ENCODE measurements around the gene ARRDC3.

Gene ARRDC3

GRCh38 chr5:91424638-91425436, 41.7 kb upstream of the ARRDC3 start:
- Histone ChIP-seq H3K27ac (ENCODE audit: extremely low read depth, low read depth, low read length) (no peak overlapping the region), H3K4me1 (ENCODE audit: control insufficient read depth, insufficient read depth, low read length) (no peaks in the 10 kb centered on the region; the same call in 1 of the 2 replicates), H3K9me3 (ENCODE audit: control insufficient read depth, insufficient read depth, low read depth, low read length) (no peaks in the 10 kb centered on the region), H3K36me3 (ENCODE audit: control insufficient read depth in 2 of 2, insufficient read depth in 1 of 2, low read length in 2 of 2) (no peaks in the 10 kb centered on the region), H3K4me3 (ENCODE audit: low read depth, low read length) (no peak overlapping the region)
- CTCF ChIA-PET, result no interaction called here
- POLR2A ChIA-PET, result no interaction called here
- TF ChIP-seq ZNF423 (tag by site-specific recombination; IDR thresholded peaks at IDR 0.05), result 0 out of 2 replicates have a peak, but pooled peaks have one; percentile 24
- no peak for TF ChIP-seq ZNF138 (tag by site-specific recombination; IDR thresholded peaks at IDR 0.05; ENCODE audit: borderline replicate concordance)
- TF ChIP-seq ZNF626 (tag by site-specific recombination; IDR thresholded peaks at IDR 0.05), result no peak
- TF ChIP-seq ZNF341 (tag by site-specific recombination; IDR thresholded peaks at IDR 0.05; ENCODE audit: low read depth), result no peak
- TF ChIP-seq ZIC2 (tag by site-specific recombination; IDR thresholded peaks at IDR 0.05), result peak; percentile 75

- Histone ChIP-seq H3K4me3 (ENCODE audit: low read depth, low read length) (no peak overlapping the region), H3K36me3 (ENCODE audit: control insufficient read depth in 2 of 2, insufficient read depth in 1 of 2, low read length in 2 of 2) (no peaks in the 10 kb centered on the region), H3K4me1 (ENCODE audit: control insufficient read depth, insufficient read depth, low read length) (no peaks in the 10 kb centered on the region; the same call in 1 of the 2 replicates), H3K9me3 (ENCODE audit: control insufficient read depth, insufficient read depth, low read depth, low read length) (no peaks in the 10 kb centered on the region), H3K27ac (ENCODE audit: extremely low read depth, low read depth, low read length) (no peak overlapping the region)
- ChIA-PET POLR2A (no interaction called here), CTCF (interaction anchor here (0.7 to 1.5 kb wide), 3 partner anchors 16 to 559 kb away, joined by 4 to 7 read pairs (median 6); no protein-coding TSS in a partner anchor)
- TF ChIP-seq ZNF449 (tag by site-specific recombination; IDR thresholded peaks at IDR 0.05), result no peak
- TF ChIP-seq ZNF76 (tag by site-specific recombination; IDR thresholded peaks at IDR 0.05; ENCODE audit: borderline replicate concordance, low read depth), result no peak
- no peak for TF ChIP-seq ZNF18 (tag by site-specific recombination; IDR thresholded peaks at IDR 0.05)
- TF ChIP-seq ZBTB1 (tag by site-specific recombination; IDR thresholded peaks at IDR 0.05), result no peak
- no peak for TF ChIP-seq ZNF157 (tag by site-specific recombination; IDR thresholded peaks at IDR 0.05)
- no peak for TF ChIP-seq ZNF658 (tag by site-specific recombination; IDR thresholded peaks at IDR 0.05)
- TF ChIP-seq ZNF514 (tag by site-specific recombination; IDR thresholded peaks at IDR 0.05), result no peak
- no peak for TF ChIP-seq PRDM2 (tag by site-specific recombination; IDR thresholded peaks at IDR 0.05; ENCODE audit: borderline replicate concordance)
- TF ChIP-seq ZNF473 (tag by site-specific recombination; IDR thresholded peaks at IDR 0.05), result no peak
- TF ChIP-seq ZNF501 (tag by site-specific recombination; IDR thresholded peaks at IDR 0.05), result no peak
- no peak for TF ChIP-seq ZNF626 (tag by site-specific recombination; IDR thresholded peaks at IDR 0.05)
- no peak for TF ChIP-seq ZNF621 (tag by site-specific recombination; IDR thresholded peaks at IDR 0.05)
- no peak for TF ChIP-seq ZSCAN16 (tag by site-specific recombination; IDR thresholded peaks at IDR 0.05)
- no peak for TF ChIP-seq ZNF24 (tag by site-specific recombination; IDR thresholded peaks at IDR 0.05)
- no peak for TF ChIP-seq MYNN (tag by site-specific recombination; IDR thresholded peaks at IDR 0.05; ENCODE audit: borderline replicate concordance)
- TF ChIP-seq ZNF544 (tag by site-specific recombination; IDR thresholded peaks at IDR 0.05), result no peak
Observed at GRCh38 chr5:91423871-91424270, 40.8 kb upstream of the ARRDC3 start.

All from HEK293 (cell line).